Neural progenitor cell (in vitro differentiated cells): ENCODE results near the gene TIMM22. TPM values are rescaled to one million over a fixed set of nuclear protein-coding genes. Genes with fewer than 3 reads are reported as not detected.

Source experiments
- DNase-seq: peaks from one replicate; pipeline ENCODE4 v3.0.0-alpha.2; 2016; ENCODE audit warnings: low spot score
- H2AFZ ChIP-seq: fragments of 200-600 bp; sonication (generic); replicated peaks from 2 replicates; pipeline ENCODE4 v1.6.1; 2016; ENCODE audit warnings: antibody characterized with exemption
- H3F3A ChIP-seq: fragments of 200-600 bp; sonication (generic); 2 replicates; pipeline ENCODE4 v1.6.1; 2016; ENCODE audit warnings: antibody characterized with exemption, low read depth
- H3K27ac ChIP-seq: fragments of 200-600 bp; sonication (generic); 2 replicates; pipeline ENCODE4 v1.5.1; 2016; ENCODE audit warnings: mild to moderate bottlenecking
- H3K27me3 ChIP-seq: fragments of 200-600 bp; sonication (generic); 2 replicates; pipeline ENCODE4 v1.6.1; 2016; ENCODE audit warnings: mild to moderate bottlenecking, moderate library complexity
- H3K36me3 ChIP-seq: fragments of 200-600 bp; sonication (generic); 2 replicates; pipeline ENCODE4 v1.5.1; 2016
- H3K4me1 ChIP-seq: fragments of 200-600 bp; sonication (generic); 2 replicates; pipeline ENCODE4 v1.6.1; 2016; ENCODE audit warnings: mixed run types
- H3K4me2 ChIP-seq: fragments of 200-600 bp; sonication (generic); 2 replicates; pipeline ENCODE4 v1.6.1; 2016
- H3K4me3 ChIP-seq: fragments of 200-600 bp; sonication (generic); 2 replicates; pipeline ENCODE4 v1.5.1; 2016
- H3K79me2 ChIP-seq: fragments of 200-600 bp; sonication (generic); 2 replicates; pipeline ENCODE4 v1.6.1; 2016; ENCODE audit warnings: low read depth
- H3K9ac ChIP-seq: fragments of 200-600 bp; sonication (generic); 2 replicates; pipeline ENCODE4 v1.6.1; 2016
- H3K9me3 ChIP-seq: fragments of 200-600 bp; sonication (generic); 2 replicates; pipeline ENCODE4 v1.5.1; 2016; ENCODE audit warnings: low read depth
- H4K20me1 ChIP-seq: fragments of 200-600 bp; sonication (generic); 2 replicates; pipeline ENCODE4 v1.6.1; 2016; ENCODE audit warnings: low read depth
- H3K27ac Mint-ChIP-seq: 3 replicates; pipeline ENCODE4 v1.8.0; 2021; ENCODE audit warnings: mixed read lengths
- H3K27me3 Mint-ChIP-seq: 2 replicates; pipeline ENCODE4 v1.8.0; 2022; ENCODE audit warnings: low read depth, mild to moderate bottlenecking, inconsistent platforms, moderate library complexity, mixed read lengths; ENCODE audit not compliant: insufficient read depth
- H3K36me3 Mint-ChIP-seq: 3 replicates; pipeline ENCODE4 v1.8.0; 2021; ENCODE audit warnings: mixed read lengths
- H3K4me1 Mint-ChIP-seq: 3 replicates; pipeline ENCODE4 v1.8.0; 2021; ENCODE audit warnings: mixed read lengths
- H3K4me3 Mint-ChIP-seq: 3 replicates; pipeline ENCODE4 v1.8.0; 2021; ENCODE audit warnings: mild to moderate bottlenecking, moderate library complexity, mixed read lengths
- H3K9me3 Mint-ChIP-seq: 3 replicates; pipeline ENCODE4 v1.8.0; 2020; ENCODE audit warnings: mixed read lengths
- EZH2 ChIP-seq: fragments of 200-600 bp; sonication (generic); IDR thresholded peaks from 2 replicates; pipeline ENCODE4 v1.6.1; 2017; ENCODE audit warnings: antibody characterized with exemption, mild to moderate bottlenecking, moderate library complexity
- EZH2phosphoT487 ChIP-seq: fragments of 200-600 bp; sonication (generic); IDR thresholded peaks from 2 replicates; pipeline ENCODE4 v1.6.1; 2017; ENCODE audit warnings: antibody characterized with exemption
- total RNA-seq: library from RNA; depleted of rRNA; stranded (reverse); fragments of >200 nt; gene quantifications from 2 replicates; pipeline ENCODE4 v1.2.3, GENCODE V29; 2015; ENCODE audit warnings: low replicate concordance
- TF ChIP-seq, protein P1 (sequence below): fragments of 200-600 bp; sonication (generic); IDR thresholded peaks from 2 replicates; pipeline ENCODE4 v1.5.1; 2017; ENCODE audit warnings: antibody characterized with exemption, mild to moderate bottlenecking

Gene TIMM22
- total RNA-seq, 1 donor from 2014 or later = 11.7 TPM

DNA sequence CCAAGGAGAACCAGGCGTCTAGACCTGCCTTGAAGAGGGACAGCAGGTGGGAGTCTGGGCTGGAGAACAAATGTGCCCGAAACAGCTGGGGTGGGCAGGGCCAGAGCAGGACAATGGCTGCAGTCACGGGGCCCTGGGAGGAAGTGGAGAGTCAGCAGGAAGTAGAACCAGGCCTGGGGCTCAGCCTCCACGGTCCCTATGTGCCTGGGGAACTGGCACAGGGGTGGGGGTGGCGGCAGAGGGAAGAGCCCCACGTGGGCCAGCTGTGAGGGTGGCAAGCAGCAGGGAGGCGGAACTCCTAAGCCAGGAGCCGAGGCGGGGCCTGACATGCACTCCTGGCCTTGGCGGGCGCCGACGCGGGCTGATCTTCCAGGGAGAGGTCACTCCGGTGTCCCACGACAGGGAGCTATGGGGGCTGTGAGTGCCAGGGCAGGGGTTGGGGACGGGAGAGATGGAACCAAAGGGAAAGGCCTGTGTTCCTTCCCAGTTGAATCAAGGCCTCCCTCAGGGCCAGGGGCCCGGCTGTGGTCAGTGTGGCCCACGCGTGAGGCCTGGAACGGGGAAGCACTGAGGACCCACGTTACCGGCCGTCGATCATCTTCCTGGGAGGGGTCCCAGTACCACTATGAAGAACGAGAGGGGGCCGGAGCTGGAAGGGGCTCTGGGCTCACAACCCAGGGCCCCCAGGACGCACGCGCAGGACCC, 42.7 kb downstream of the TIMM22 start:
- H4K20me1 ChIP-seq = peaks cover 16% of the 10 kb centered on the region
- H3K36me3 Mint-ChIP-seq = peaks cover 12% of the 10 kb centered on the region
- H3K79me2 ChIP-seq = no peaks in the 10 kb centered on the region
- no peak overlapping the region for H3K4me3 Mint-ChIP-seq
- H3K27me3 Mint-ChIP-seq = peaks cover 9% of the 10 kb centered on the region
- DNase-seq = no peak
- H3K9me3 ChIP-seq = no peaks in the 10 kb centered on the region
- peaks cover 24% of the 10 kb centered on the region for H3K4me1 ChIP-seq
- H3K36me3 ChIP-seq = no peaks in the 10 kb centered on the region
- peaks cover 30% of the 10 kb centered on the region for H3K4me1 Mint-ChIP-seq
- no peak overlapping the region for H2AFZ ChIP-seq
- TF ChIP-seq, protein P1, sequence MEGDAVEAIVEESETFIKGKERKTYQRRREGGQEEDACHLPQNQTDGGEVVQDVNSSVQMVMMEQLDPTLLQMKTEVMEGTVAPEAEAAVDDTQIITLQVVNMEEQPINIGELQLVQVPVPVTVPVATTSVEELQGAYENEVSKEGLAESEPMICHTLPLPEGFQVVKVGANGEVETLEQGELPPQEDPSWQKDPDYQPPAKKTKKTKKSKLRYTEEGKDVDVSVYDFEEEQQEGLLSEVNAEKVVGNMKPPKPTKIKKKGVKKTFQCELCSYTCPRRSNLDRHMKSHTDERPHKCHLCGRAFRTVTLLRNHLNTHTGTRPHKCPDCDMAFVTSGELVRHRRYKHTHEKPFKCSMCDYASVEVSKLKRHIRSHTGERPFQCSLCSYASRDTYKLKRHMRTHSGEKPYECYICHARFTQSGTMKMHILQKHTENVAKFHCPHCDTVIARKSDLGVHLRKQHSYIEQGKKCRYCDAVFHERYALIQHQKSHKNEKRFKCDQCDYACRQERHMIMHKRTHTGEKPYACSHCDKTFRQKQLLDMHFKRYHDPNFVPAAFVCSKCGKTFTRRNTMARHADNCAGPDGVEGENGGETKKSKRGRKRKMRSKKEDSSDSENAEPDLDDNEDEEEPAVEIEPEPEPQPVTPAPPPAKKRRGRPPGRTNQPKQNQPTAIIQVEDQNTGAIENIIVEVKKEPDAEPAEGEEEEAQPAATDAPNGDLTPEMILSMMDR = no peak
- no peak for TF ChIP-seq EZH2
- TF ChIP-seq EZH2phosphoT487 = no peak
- H3K27me3 ChIP-seq = no peaks in the 10 kb centered on the region
- no peak overlapping the region for H3K9ac ChIP-seq
- H3K4me2 ChIP-seq = peak overlapping the region; percentile 31
- no peaks in the 10 kb centered on the region for H3K9me3 Mint-ChIP-seq
- peak overlapping the region; percentile 76 for H3K27ac Mint-ChIP-seq
- no peak overlapping the region for H3K4me3 ChIP-seq
- no peak overlapping the region for H3K27ac ChIP-seq
- H3F3A ChIP-seq = no peaks in the 10 kb centered on the region

DNA sequence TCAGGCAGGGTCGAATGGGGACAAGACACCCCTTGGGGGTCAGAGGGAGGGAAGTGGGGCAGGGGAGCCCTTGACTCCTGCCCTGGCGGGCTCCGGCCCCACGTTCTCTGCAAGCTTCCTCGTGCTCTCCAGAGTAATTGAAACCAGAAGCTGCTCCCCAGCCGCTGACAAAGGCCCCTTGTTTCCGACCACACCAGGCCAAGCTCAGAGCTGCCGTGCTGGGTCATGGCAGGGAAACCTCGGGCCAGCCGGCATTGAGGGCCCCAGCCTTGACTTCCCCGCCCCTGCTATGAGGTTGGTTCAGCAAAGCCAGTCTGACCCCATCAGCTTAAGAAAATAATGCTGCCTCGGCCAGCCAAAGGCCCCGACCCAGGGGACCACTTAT, 43.3 kb downstream of the TIMM22 start:
- no peak overlapping the region for H3K9ac ChIP-seq
- no peak overlapping the region for H2AFZ ChIP-seq
- no peaks in the 10 kb centered on the region for H3K36me3 ChIP-seq
- peaks cover 24% of the 10 kb centered on the region for H3K4me1 ChIP-seq
- H3K79me2 ChIP-seq = no peaks in the 10 kb centered on the region
- peaks cover 34% of the 10 kb centered on the region for H3K4me1 Mint-ChIP-seq
- no peak overlapping the region for H3K27ac Mint-ChIP-seq
- no peaks in the 10 kb centered on the region for H3K9me3 Mint-ChIP-seq
- H3K4me2 ChIP-seq = no peak overlapping the region
- H3F3A ChIP-seq = no peaks in the 10 kb centered on the region
- no peak overlapping the region for H3K27ac ChIP-seq
- peaks cover 16% of the 10 kb centered on the region for H4K20me1 ChIP-seq
- H3K27me3 ChIP-seq = no peaks in the 10 kb centered on the region
- DNase-seq = no peak
- H3K4me3 Mint-ChIP-seq = no peak overlapping the region
- H3K9me3 ChIP-seq = no peaks in the 10 kb centered on the region
- no peak overlapping the region for H3K4me3 ChIP-seq
- TF ChIP-seq EZH2 = no peak
- TF ChIP-seq EZH2phosphoT487 = no peak
- TF ChIP-seq, protein P1 = no peak
- peaks cover 7% of the 10 kb centered on the region for H3K27me3 Mint-ChIP-seq
- peaks cover 12% of the 10 kb centered on the region for H3K36me3 Mint-ChIP-seq

DNA sequence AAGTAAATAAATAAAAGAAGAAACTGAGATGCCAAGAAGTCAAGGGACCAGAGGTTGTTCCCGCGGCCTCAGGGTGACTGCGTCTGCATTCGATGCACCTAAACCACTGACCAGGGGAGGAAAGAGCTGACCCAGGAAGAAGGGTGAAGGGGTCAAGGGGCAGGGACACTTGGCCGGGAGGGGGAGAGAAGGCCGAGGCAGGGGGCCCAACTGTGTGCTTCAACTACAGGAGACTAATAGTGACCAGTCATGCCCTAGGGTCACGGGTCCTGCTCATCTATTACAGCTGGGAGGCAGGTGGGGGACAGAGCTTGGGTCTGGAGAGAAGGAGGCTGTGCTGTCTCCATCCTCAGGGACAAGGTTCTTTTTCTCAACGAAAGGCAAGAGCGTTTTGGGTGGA, 44.8 kb downstream of the TIMM22 start:
- Histone ChIP-seq H3K4me3 (no peak overlapping the region), H3K9me3 (no peaks in the 10 kb centered on the region), H3K79me2 (no peaks in the 10 kb centered on the region), H3F3A (no peaks in the 10 kb centered on the region), H3K4me2 (no peak overlapping the region), H3K4me1 (peaks cover 20% of the 10 kb centered on the region), H3K27ac (no peak overlapping the region), H3K27me3 (no peaks in the 10 kb centered on the region), H2AFZ (no peak overlapping the region), H3K36me3 (no peaks in the 10 kb centered on the region), H3K9ac (no peak overlapping the region), H4K20me1 (peaks cover 8% of the 10 kb centered on the region)
- DNase-seq = no peak
- H3K27me3 Mint-ChIP-seq = peaks cover 8% of the 10 kb centered on the region
- TF ChIP-seq EZH2phosphoT487 (no peak), EZH2 (no peak)
- TF ChIP-seq, protein P1 = no peak
- no peak overlapping the region for H3K27ac Mint-ChIP-seq
- H3K4me3 Mint-ChIP-seq = peak overlapping the region; percentile 62
- peaks cover 31% of the 10 kb centered on the region for H3K4me1 Mint-ChIP-seq
- peaks cover 12% of the 10 kb centered on the region for H3K36me3 Mint-ChIP-seq
- no peaks in the 10 kb centered on the region for H3K9me3 Mint-ChIP-seq
